Activated CD8-positive, alpha-beta T cell treated with anti-CD3 and anti-CD28 coated beads, Interleukin-2, amount 10 ng/mL, durations not matched to agents 7 days and 5 days (primary cell): ENCODE results near the gene ALOX15B. TPM values are rescaled to one million over a fixed set of nuclear protein-coding genes. Genes with fewer than 3 reads are reported as not detected.
"Not testable (repeated sequence)": the region's sequence is repeated elsewhere in the genome, so short reads cannot be mapped to it uniquely, and the experiment has no call there.

Experiments used
- ATAC-seq: fragments of 150-1000 bp; cut with Tn5 transposase; one replicate; pipeline ENCODE4 v1.10.0; 2021; ENCODE audit warnings: moderate library complexity
- CTCF ChIA-PET: fragments of 350-600 bp; sonication (Branson Sonifier 250); formaldehyde crosslinking; loops from one replicate; lab custom pipeline; 2021; ENCODE audit warnings: antibody characterized with exemption; lab: Charles Lee
- POLR2A ChIA-PET: fragments of 350-600 bp; sonication (Branson Sonifier 250); formaldehyde crosslinking; loops from one replicate; lab custom pipeline; 2021; ENCODE audit warnings: antibody characterized with exemption; lab: Charles Lee
- DNase-seq: peaks from one replicate; pipeline ENCODE4 v3.0.0-alpha.2; 2020
- H3K27ac Mint-ChIP-seq: one replicate; pipeline ENCODE4 v1.8.0; 2021; ENCODE audit warnings: mild to moderate bottlenecking, mixed read lengths
- H3K27me3 Mint-ChIP-seq: one replicate; pipeline ENCODE4 v1.8.0; 2021; ENCODE audit warnings: low read depth, mixed read lengths
- H3K36me3 Mint-ChIP-seq: one replicate; pipeline ENCODE4 v1.8.0; 2021; ENCODE audit warnings: low read depth, mixed read lengths
- H3K4me1 Mint-ChIP-seq: one replicate; pipeline ENCODE4 v1.8.0; 2021; ENCODE audit warnings: low read depth, mixed read lengths
- H3K4me3 Mint-ChIP-seq: one replicate; pipeline ENCODE4 v1.8.0; 2021; ENCODE audit warnings: mild to moderate bottlenecking, mixed read lengths
- H3K9me3 Mint-ChIP-seq: one replicate; pipeline ENCODE4 v1.8.0; 2022; ENCODE audit warnings: mixed read lengths; ENCODE audit not compliant: insufficient read depth
- total RNA-seq, 2 experiments: library from RNA; stranded (reverse); gene quantifications; one replicate each; pipeline ENCODE4 v1.2.3, GENCODE V29; 2021

The ALOX15B gene
- total RNA-seq, 2 experiments from 2014 or later = not detected

GRCh38 chr17:8056976-8057625, 18.2 kb downstream of the ALOX15B start:
- peaks cover 40% of the 10 kb centered on the region for H3K27me3 Mint-ChIP-seq
- no peak overlapping the region for H3K27ac Mint-ChIP-seq
- no peaks in the 10 kb centered on the region for H3K36me3 Mint-ChIP-seq
- CTCF ChIA-PET = interaction anchor here (0.6 to 10.3 kb wide), 30 partner anchors 9 to 458 kb away, joined by 3 to 319 read pairs (median 4); partner anchors contain the start of genes ALOX15B, ALOXE3, HES7 and RNF227
- POLR2A ChIA-PET = interaction anchor here (0.7 to 1.7 kb wide), 2 partner anchors 11 to 116 kb away, joined by 3 to 5 read pairs; no protein-coding TSS in a partner anchor
- H3K4me3 Mint-ChIP-seq = no peak overlapping the region
- H3K4me1 Mint-ChIP-seq = peaks cover 32% of the 10 kb centered on the region
- ATAC-seq (no peak), DNase-seq (no peak)
- no peaks in the 10 kb centered on the region for H3K9me3 Mint-ChIP-seq

GRCh38 chr17:8057691-8058114, 18.8 kb downstream of the ALOX15B start:
- peak; percentile 72 for ATAC-seq
- peaks cover 32% of the 10 kb centered on the region for H3K4me1 Mint-ChIP-seq

GRCh38 chr17:8059131-8059530, 20.3 kb downstream of the ALOX15B start:
- Mint-ChIP-seq H3K27ac (no peak overlapping the region), H3K27me3 (peaks cover 54% of the 10 kb centered on the region), H3K9me3 (no peaks in the 10 kb centered on the region), H3K4me3 (no peak overlapping the region), H3K36me3 (no peaks in the 10 kb centered on the region), H3K4me1 (peaks cover 32% of the 10 kb centered on the region)
- CTCF ChIA-PET = interaction anchor here (1.1 to 10.3 kb wide), 16 partner anchors 8 to 318 kb away, joined by 3 to 319 read pairs (median 14); partner anchors contain the start of genes ALOX15B, ALOXE3 and GUCY2D
- POLR2A ChIA-PET = interaction anchor here (0.7 to 1.4 kb wide), 2 partner anchors 46 to 114 kb away, joined by 3 to 7 read pairs; no protein-coding TSS in a partner anchor
- DNase-seq (no peak), ATAC-seq (no peak)

More at GRCh38 chr17:8057691-8058114, 18.8 kb downstream of the ALOX15B start:
- Mint-ChIP-seq H3K36me3 (no peaks in the 10 kb centered on the region), H3K27ac (no peak overlapping the region), H3K4me3 (no peak overlapping the region), H3K9me3 (no peaks in the 10 kb centered on the region), H3K27me3 (peaks cover 44% of the 10 kb centered on the region)
- peak; percentile 59 for DNase-seq
- ChIA-PET POLR2A (interaction anchor here (1.7 kb wide), 1 partner anchor 115 kb away, joined by 5 read pairs; no protein-coding TSS in a partner anchor), CTCF (interaction anchor here (0.7 to 10.3 kb wide), 29 partner anchors 10 to 314 kb away, joined by 3 to 319 read pairs (median 5); partner anchors contain the start of genes ALOX15B, ALOXE3, HES7 and RNF227)

- ATAC-seq (peak; percentile 51), DNase-seq (peak; percentile 76)
- Mint-ChIP-seq H3K4me3 (no peak overlapping the region), H3K9me3 (no peaks in the 10 kb centered on the region), H3K4me1 (peaks cover 32% of the 10 kb centered on the region), H3K27me3 (peaks cover 61% of the 10 kb centered on the region), H3K36me3 (no peaks in the 10 kb centered on the region), H3K27ac (no peak overlapping the region)
- POLR2A ChIA-PET = interaction anchor here (0.5 to 1.4 kb wide), 2 partner anchors 48 to 113 kb away, joined by 4 to 7 read pairs; no protein-coding TSS in a partner anchor
- CTCF ChIA-PET = interaction anchor here (0.6 to 10.3 kb wide), 46 partner anchors 9 to 375 kb away, joined by 3 to 319 read pairs (median 4); partner anchors contain the start of genes ALOX15B, ALOXE3, CTC1 and GUCY2D
These were observed 21.4 kb downstream of the ALOX15B start for GRCh38 chr17:8060274-8060673.

- H3K27ac Mint-ChIP-seq, H3K36me3 Mint-ChIP-seq, ATAC-seq, H3K9me3 Mint-ChIP-seq, DNase-seq, H3K4me3 Mint-ChIP-seq, POLR2A ChIA-PET: not testable (repeated sequence)
- CTCF ChIA-PET = interaction anchor here (0.7 to 10.3 kb wide), 16 partner anchors 12 to 314 kb away, joined by 3 to 319 read pairs (median 9); partner anchors contain the start of genes ALOX15B and ALOXE3
- H3K27me3 Mint-ChIP-seq = peaks cover 54% of the 10 kb centered on the region
- peaks cover 17% of the 10 kb centered on the region for H3K4me1 Mint-ChIP-seq
These were observed 23.0 kb downstream of the ALOX15B start for GRCh38 chr17:8061851-8062250.

- H3K36me3 Mint-ChIP-seq = no peaks in the 10 kb centered on the region
These were observed 23.6 kb downstream of the ALOX15B start for GRCh38 chr17:8062435-8062806.

GRCh38 chr17:8062807-8063483, 24.1 kb downstream of the ALOX15B start:
- no peaks in the 10 kb centered on the region for H3K9me3 Mint-ChIP-seq
- ChIA-PET CTCF (interaction anchor here (1.5 to 10.3 kb wide), 7 partner anchors 11 to 55 kb away, joined by 4 to 319 read pairs (median 86); partner anchors contain the start of genes ALOX15B and ALOXE3), POLR2A (no interaction called here)
- DNase-seq = no peak
- H3K4me1 Mint-ChIP-seq = peaks cover 8% of the 10 kb centered on the region
- H3K27me3 Mint-ChIP-seq = peaks cover 48% of the 10 kb centered on the region
- no peak for ATAC-seq
- H3K27ac Mint-ChIP-seq = no peak overlapping the region
- H3K36me3 Mint-ChIP-seq = no peaks in the 10 kb centered on the region
- H3K4me3 Mint-ChIP-seq = no peak overlapping the region

More at GRCh38 chr17:8062435-8062806, 23.6 kb downstream of the ALOX15B start:
- peaks cover 51% of the 10 kb centered on the region for H3K27me3 Mint-ChIP-seq
- DNase-seq (no peak), ATAC-seq (no peak)
- no peak overlapping the region for H3K4me3 Mint-ChIP-seq
- no peaks in the 10 kb centered on the region for H3K9me3 Mint-ChIP-seq
- H3K4me1 Mint-ChIP-seq = peaks cover 11% of the 10 kb centered on the region
- CTCF ChIA-PET = interaction anchor here (0.7 to 10.3 kb wide), 9 partner anchors 11 to 315 kb away, joined by 3 to 319 read pairs (median 32); partner anchors contain the start of genes ALOX15B and ALOXE3
- POLR2A ChIA-PET = no interaction called here
- H3K27ac Mint-ChIP-seq = no peak overlapping the region

GRCh38 chr17:8063761-8064534, 25.1 kb downstream of the ALOX15B start:
- ATAC-seq = no peak
- CTCF ChIA-PET = interaction anchor here (8.4 kb wide), 1 partner anchor 46 kb away, joined by 115 read pairs; no protein-coding TSS in a partner anchor
- POLR2A ChIA-PET = no interaction called here
- no peaks in the 10 kb centered on the region for H3K36me3 Mint-ChIP-seq
- H3K4me3 Mint-ChIP-seq = no peak overlapping the region
- no peak overlapping the region for H3K27ac Mint-ChIP-seq
- DNase-seq = no peak
- peaks cover 5% of the 10 kb centered on the region for H3K4me1 Mint-ChIP-seq
- peaks cover 44% of the 10 kb centered on the region for H3K27me3 Mint-ChIP-seq
- no peaks in the 10 kb centered on the region for H3K9me3 Mint-ChIP-seq

GRCh38 chr17:8064561-8065019, 25.7 kb downstream of the ALOX15B start:
- DNase-seq (no peak), ATAC-seq (no peak)
- Mint-ChIP-seq H3K4me1 (peaks cover 3% of the 10 kb centered on the region), H3K4me3 (no peak overlapping the region), H3K27me3 (peaks cover 38% of the 10 kb centered on the region), H3K9me3 (no peaks in the 10 kb centered on the region), H3K27ac (no peak overlapping the region), H3K36me3 (no peaks in the 10 kb centered on the region)
- CTCF ChIA-PET = no interaction called here
- POLR2A ChIA-PET = no interaction called here

- Mint-ChIP-seq H3K4me1 (no peaks in the 10 kb centered on the region), H3K9me3 (no peaks in the 10 kb centered on the region), H3K27ac (no peak overlapping the region), H3K36me3 (no peaks in the 10 kb centered on the region), H3K4me3 (no peak overlapping the region), H3K27me3 (peaks cover 38% of the 10 kb centered on the region)
- ChIA-PET POLR2A (no interaction called here), CTCF (interaction anchor here (0.5 kb wide), 1 partner anchor 724 kb away, joined by 3 read pairs; no protein-coding TSS in a partner anchor)
- ATAC-seq (no peak), DNase-seq (no peak)
These were observed 28.2 kb downstream of the ALOX15B start for GRCh38 chr17:8066841-8067775.
